HepG2 (cell line): Measurements from ENCODE around the gene AHCTF1. TPM values are rescaled to one million over a fixed set of nuclear protein-coding genes. Genes with fewer than 3 reads are reported as not detected.

Experiments used
- ATAC-seq: fragments of 200-7000 bp; cut with Tn5 transposase; 3 replicates; pipeline ENCODE4 v1.9.1; 2020; ENCODE audit warnings: mild to moderate bottlenecking, moderate library complexity
- BruUV-seq: library from RNA; stranded (reverse); fragments of 400-500 nt; replicated peaks from 2 replicates; lab custom pipeline; 2021; lab: Mats Ljungman, UMichigan
- CTCF ChIA-PET: fragments of 300-600 bp; formaldehyde crosslinking; extraction: SDS; loops from one replicate; lab custom pipeline; 2021; ENCODE audit warnings: low total read pairs, inconsistent platforms, low intra/inter-chr PET ratio; lab: Yijun Ruan, JAX
- POLR2A ChIA-PET: fragments of 350-600 bp; sonication (Branson Sonifier 250); formaldehyde crosslinking; loops from one replicate; lab custom pipeline; 2020; ENCODE audit warnings: antibody characterized with exemption, inconsistent platforms; lab: Yijun Ruan, JAX
- DNase-seq: peaks from one replicate; pipeline ENCODE4 v3.0.0-alpha.2; 2015; ENCODE audit warnings: low spot score
- FAIRE-seq: peaks from 3 replicates; lab custom pipeline; 2011; peaks lifted over from hg19 to GRCh38; lab: Jason Lieb, UNC
- H2AFZ ChIP-seq: one replicate; pipeline ENCODE4 v1.6.1; 2011; ENCODE audit warnings: low read length, inconsistent platforms
- H3K27ac ChIP-seq: fragments of 300-600 bp; 3 replicates; pipeline ENCODE4 v1.8.0; 2011; ENCODE audit warnings: mixed run types, mild to moderate bottlenecking, mixed read lengths, low read length, inconsistent platforms; ENCODE audit not compliant: insufficient read depth; ENCODE audit errors: extremely low read length
- H3K27me3 ChIP-seq, 2 experiments: fragments of 200-600 bp in 1 of 2; 2 replicates in 1 of 2; 3 replicates in 1 of 2; pipeline versions ENCODE4 v1.6.0 to v1.8.0; 2011; ENCODE audit warnings: low read length in 2 of 2, mild to moderate bottlenecking in 2 of 2, moderate library complexity in 2 of 2, inconsistent platforms in 1 of 2; ENCODE audit not compliant: insufficient read depth in 2 of 2, control insufficient read depth in 1 of 2
- H3K36me3 ChIP-seq, 2 experiments: fragments of 200-600 bp in 1 of 2; replicated peaks in 1 of 2; 2 replicates in 1 of 2; 3 replicates in 1 of 2; pipeline versions ENCODE4 v1.5.1 to v1.8.0; 2011; ENCODE audit warnings: low read length in 2 of 2, inconsistent platforms in 1 of 2; ENCODE audit not compliant: insufficient read depth in 2 of 2, control insufficient read depth in 1 of 2
- H3K4me1 ChIP-seq: 2 replicates; pipeline ENCODE4 v1.5.1; 2012; ENCODE audit warnings: low read length, inconsistent platforms; ENCODE audit not compliant: insufficient read depth
- H3K4me2 ChIP-seq: 2 replicates; pipeline ENCODE4 v1.6.0; 2011; ENCODE audit warnings: low read depth, low read length, inconsistent platforms
- H3K4me3 ChIP-seq, 3 experiments: fragments of 200-600 bp in 1 of 3; sonication (generic), shearing (Covaris generic) in 1 of 3; replicated peaks in 1 of 3; 2 replicates each; pipeline ENCODE4 v1.5.1; 2011 to 2016; ENCODE audit warnings: low read length in 3 of 3, inconsistent platforms in 2 of 3, low read depth in 2 of 3, mild to moderate bottlenecking in 2 of 3, control low read depth in 1 of 3, mixed read lengths in 1 of 3; ENCODE audit not compliant: insufficient read depth in 1 of 3
- H3K79me2 ChIP-seq: one replicate; pipeline ENCODE4 v1.6.1; 2011; ENCODE audit warnings: low read length, inconsistent platforms; ENCODE audit not compliant: insufficient read depth
- H3K9ac ChIP-seq: 2 replicates; pipeline ENCODE4 v1.6.0; 2011; ENCODE audit warnings: mild to moderate bottlenecking, low read depth, low read length, inconsistent platforms; ENCODE audit not compliant: insufficient read depth
- H3K9me3 ChIP-seq: 2 replicates; pipeline ENCODE4 v1.5.1; 2012; ENCODE audit warnings: mild to moderate bottlenecking, low read length
- H4K20me1 ChIP-seq: 2 replicates; pipeline ENCODE4 v1.6.0; 2011; ENCODE audit warnings: inconsistent platforms, mild to moderate bottlenecking, low read length, moderate library complexity; ENCODE audit not compliant: insufficient read depth
- GABPA ChIP-seq, 2 experiments: IDR thresholded peaks; 2 replicates each; pipeline ENCODE4 v1.6.1; 2011 to 2016; ENCODE audit warnings: low read depth in 2 of 2, low read length in 1 of 2, missing biosample characterization in 1 of 2, missing genetic modification characterization in 1 of 2
- GTF3A ChIP-seq: sonication (generic); formaldehyde crosslinking; conservative IDR thresholded peaks from 2 replicates; pipeline ENCODE4 v1.4.0; 2020; ENCODE audit warnings: mild to moderate bottlenecking, missing genetic modification reagents
- HDAC6 ChIP-seq: fragments of 200-600 bp; sonication (generic); IDR thresholded peaks from 2 replicates; pipeline ENCODE4 v1.7.0; 2017; ENCODE audit warnings: mild to moderate bottlenecking, antibody characterized with exemption, low read length, low read depth
- TAF1 ChIP-seq: sonication (generic); formaldehyde crosslinking; IDR thresholded peaks from 2 replicates; pipeline ENCODE4 v1.4.0; 2020; ENCODE audit warnings: missing genetic modification reagents
- TBP ChIP-seq: sonication (generic); formaldehyde crosslinking; IDR thresholded peaks from 2 replicates; pipeline ENCODE4 v1.5.0; 2020; ENCODE audit warnings: missing genetic modification reagents
- U2AF1 ChIP-seq: fragments of 200-400 bp; formaldehyde crosslinking; optimal IDR thresholded peaks from 2 replicates; pipeline ENCODE3; 2017; ENCODE audit warnings: mild to moderate bottlenecking, low read depth, low read length
- ZBTB10 ChIP-seq: sonication (generic); formaldehyde crosslinking; IDR thresholded peaks from 2 replicates; pipeline ENCODE4 v1.4.0; 2020; ENCODE audit warnings: missing genetic modification reagents, borderline replicate concordance
- ZNF225 ChIP-seq: sonication (generic); formaldehyde crosslinking; IDR thresholded peaks from 2 replicates; pipeline ENCODE4 v1.4.0; 2020; ENCODE audit warnings: mild to moderate bottlenecking, missing genetic modification reagents
- ZNF234 ChIP-seq: sonication (generic); formaldehyde crosslinking; conservative IDR thresholded peaks from 2 replicates; pipeline ENCODE4 v1.5.1; 2020; ENCODE audit warnings: mild to moderate bottlenecking, missing genetic modification reagents
- WGBS: methylation state at CpG from one replicate; pipeline ENCODE4 v1.1.6; 2017; ENCODE audit warnings: low lambda C conversion rate; 5-methylcytosine and 5-hydroxymethylcytosine counted together
- in situ Hi-C: cut with HindIII; loops from 2 replicates; pipeline ENCODE4 v1.10.0; 2017; ENCODE audit warnings: low pct_unique_long_range_greater_than_20kb; ENCODE audit not compliant: extremely low pct_ligation_motif_present
- intact Hi-C: fragments of 100-400 bp; cut with micrococcal nuclease; formaldehyde crosslinking; loops from one replicate; pipeline ENCODE4 v1.10.0; 2022; ENCODE audit not compliant: unreplicated experiment
- polyA plus RNA-seq, 8 experiments: library from polyadenylated mRNA; depleted of rRNA in 3 of 8; stranded (reverse) in 7 of 8; unstranded in 1 of 8; fragments of >200 nt; fragmentation: Illumina TruSeq in 4 of 8; extraction: Trizol in 4 of 8; gene quantifications; 2 replicates each; pipeline versions ENCODE4 v1.2.1 to v1.2.3, GENCODE V29; 2011 to 2016; ENCODE audit warnings: low read depth in 4 of 8, missing spikeins in 1 of 8, mixed read lengths in 1 of 8; ENCODE audit not compliant: insufficient read depth in 1 of 8
- total RNA-seq, 5 experiments: library from RNA; depleted of rRNA; stranded (reverse); fragments of >200 nt; fragmentation: Illumina TruSeq; extraction: Trizol; gene quantifications; 2 replicates each; pipeline ENCODE4 v1.2.3, GENCODE V29; 2016; ENCODE audit warnings: low read depth in 1 of 5
- TF ChIP-seq, protein P1 (sequence below): IDR thresholded peaks from 2 replicates; pipeline ENCODE4 v1.6.1; 2016; ENCODE audit warnings: mild to moderate bottlenecking

Gene AHCTF1
- total and polyA plus RNA-seq, 2 of the 13 experiments (the other 11 are each of a cell fraction or from before 2014, with no cell fraction given), result 16.6 to 45.9 TPM

DNA sequence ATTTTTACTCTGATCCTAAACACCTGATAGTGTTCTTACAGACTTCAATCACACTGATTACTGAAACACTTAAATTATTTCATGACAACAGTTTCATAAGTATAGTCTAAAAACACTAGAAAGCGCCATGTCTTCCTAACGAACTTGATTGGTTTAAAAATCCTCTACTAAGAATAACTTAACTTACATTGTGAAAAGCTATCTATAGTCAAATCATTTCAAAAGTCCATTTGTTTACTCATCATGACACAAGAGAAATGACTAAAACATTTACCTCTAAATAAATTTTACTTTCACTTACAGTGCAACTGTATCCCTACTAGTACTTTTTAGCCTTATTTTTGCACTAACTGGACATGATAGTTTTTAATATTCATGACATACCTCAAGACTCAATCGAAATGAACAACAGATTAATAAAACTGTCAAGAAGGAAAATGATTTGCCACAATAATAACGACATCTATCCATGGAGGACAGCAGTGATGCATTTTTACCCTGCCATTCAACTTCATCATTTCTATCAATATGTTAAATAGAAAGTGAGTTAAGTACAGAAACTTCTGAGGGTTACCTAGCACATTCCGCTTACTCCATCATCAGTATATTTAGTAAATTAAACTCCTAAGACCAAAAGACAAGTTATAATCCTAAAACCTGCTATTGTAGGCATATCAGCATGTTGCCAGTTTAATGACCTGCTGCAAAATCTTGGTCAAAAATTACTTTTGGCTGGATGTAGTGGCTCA, 38.4 kb downstream of the AHCTF1 start:
- H4K20me1 ChIP-seq, result peaks cover 3% of the 10 kb centered on the region; the same call in 1 of the 2 replicates
- intact Hi-C loops, result no loop called here
- no peaks in the 10 kb centered on the region for H3K4me1 ChIP-seq
- no peak overlapping the region for H3K9ac ChIP-seq
- CTCF ChIA-PET, result no interaction called here
- H3K9me3 ChIP-seq, result no peaks in the 10 kb centered on the region
- no peaks in the 10 kb centered on the region for H3K27me3 ChIP-seq
- BruUV-seq, result no TSS peak
- ATAC-seq (no peak), FAIRE-seq (no peak), DNase-seq (no peak)
- no peak overlapping the region for H3K4me3 ChIP-seq
- POLR2A ChIA-PET, result no interaction called here
- in situ Hi-C loops, result no loop called here
- peaks cover 18 to 86% of the 10 kb centered on the region in 2 experiments for H3K36me3 ChIP-seq
- H3K27ac ChIP-seq, result no peak overlapping the region
- no peaks in the 10 kb centered on the region for H3K79me2 ChIP-seq
- no peak overlapping the region for H2AFZ ChIP-seq
- 92% methylated on average over 5 of the region's 5 CpGs for WGBS
- no peak for TF ChIP-seq ZBTB10 (CRISPR knock-in tag)
- no peak for TF ChIP-seq U2AF1
- no peak for TF ChIP-seq TAF1 (CRISPR knock-in tag)
- no peak overlapping the region for H3K4me2 ChIP-seq

GRCh38 chr1:246891105-246891504, 40.6 kb downstream of the AHCTF1 start:
- no peak for FAIRE-seq
- peaks cover 17 to 87% of the 10 kb centered on the region in 2 experiments for H3K36me3 ChIP-seq
- no peak overlapping the region for H3K4me2 ChIP-seq
- H3K4me3 ChIP-seq, result no peak overlapping the region
- no peak overlapping the region for H3K27ac ChIP-seq
- no peak for DNase-seq
- H2AFZ ChIP-seq, result no peak overlapping the region
- intact Hi-C loops (no loop called here), in situ Hi-C loops (no loop called here)
- ChIA-PET CTCF (no interaction called here), POLR2A (no interaction called here)
- no peaks in the 10 kb centered on the region for H4K20me1 ChIP-seq
- no peaks in the 10 kb centered on the region for H3K4me1 ChIP-seq
- H3K9me3 ChIP-seq, result no peaks in the 10 kb centered on the region
- no peaks in the 10 kb centered on the region for H3K27me3 ChIP-seq
- no peak for ATAC-seq
- H3K9ac ChIP-seq, result no peak overlapping the region
- no peaks in the 10 kb centered on the region for H3K79me2 ChIP-seq
- BruUV-seq, result no TSS peak
- TF ChIP-seq ZNF225 (CRISPR knock-in tag) (no peak), GABPA (IDR thresholded peaks at IDR 0.05; ENCODE audit: low read depth, low read length) (no peak), GABPA (CRISPR knock-in tag; IDR thresholded peaks at IDR 0.05; ENCODE audit: low read depth) (no peak), HDAC6 (no peak), TBP (CRISPR knock-in tag) (no peak), GTF3A (no peak), ZNF234 (no peak)
- TF ChIP-seq, protein P1, sequence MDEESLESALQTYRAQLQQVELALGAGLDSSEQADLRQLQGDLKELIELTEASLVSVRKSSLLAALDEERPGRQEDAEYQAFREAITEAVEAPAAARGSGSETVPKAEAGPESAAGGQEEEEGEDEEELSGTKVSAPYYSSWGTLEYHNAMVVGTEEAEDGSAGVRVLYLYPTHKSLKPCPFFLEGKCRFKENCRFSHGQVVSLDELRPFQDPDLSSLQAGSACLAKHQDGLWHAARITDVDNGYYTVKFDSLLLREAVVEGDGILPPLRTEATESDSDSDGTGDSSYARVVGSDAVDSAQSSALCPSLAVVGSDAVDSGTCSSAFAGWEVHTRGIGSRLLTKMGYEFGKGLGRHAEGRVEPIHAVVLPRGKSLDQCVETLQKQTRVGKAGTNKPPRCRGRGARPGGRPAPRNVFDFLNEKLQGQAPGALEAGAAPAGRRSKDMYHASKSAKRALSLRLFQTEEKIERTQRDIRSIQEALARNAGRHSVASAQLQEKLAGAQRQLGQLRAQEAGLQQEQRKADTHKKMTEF (CRISPR knock-in tag), result no peak
